Trophoblast cell (in vitro differentiated cells and primary cell): ENCODE data around the gene KCNJ15.

Source experiments
- DNase-seq, 2 donors: peaks; one replicate each; pipeline ENCODE4 v3.0.0-alpha.2; 2016
- H2AFZ ChIP-seq: 2 replicates; pipeline ENCODE4 v1.6.1; 2013; ENCODE audit warnings: low read length, moderate library complexity, mild to moderate bottlenecking; ENCODE audit not compliant: insufficient read depth, poor library complexity
- H2AK5ac ChIP-seq: 2 replicates; pipeline ENCODE4 v1.6.1; 2013; ENCODE audit warnings: mild to moderate bottlenecking, low read length
- H2BK120ac ChIP-seq: 2 replicates; pipeline ENCODE4 v1.6.1; 2013; ENCODE audit warnings: low read length, mild to moderate bottlenecking, moderate library complexity; ENCODE audit not compliant: insufficient read depth, poor library complexity
- H2BK12ac ChIP-seq: 2 replicates; pipeline ENCODE4 v1.6.1; 2013; ENCODE audit warnings: mild to moderate bottlenecking, low read length, moderate library complexity
- H2BK5ac ChIP-seq: 2 replicates; pipeline ENCODE4 v1.6.1; 2013; ENCODE audit warnings: low read length, low read depth, moderate library complexity, mild to moderate bottlenecking; ENCODE audit not compliant: poor library complexity
- H3K14ac ChIP-seq: 2 replicates; pipeline ENCODE4 v1.6.1; 2013; ENCODE audit warnings: mild to moderate bottlenecking, low read length
- H3K18ac ChIP-seq: 2 replicates; pipeline ENCODE4 v1.6.1; 2013; ENCODE audit warnings: mild to moderate bottlenecking, low read length
- H3K23ac ChIP-seq: 2 replicates; pipeline ENCODE4 v1.6.1; 2013; ENCODE audit warnings: low read length
- H3K27ac ChIP-seq: 2 replicates; pipeline ENCODE4 v1.5.1; 2013; ENCODE audit warnings: low read depth, mild to moderate bottlenecking, inconsistent platforms, low read length, moderate library complexity
- H3K27me3 ChIP-seq: 2 replicates; pipeline ENCODE4 v1.6.1; 2013; ENCODE audit warnings: inconsistent platforms, mild to moderate bottlenecking, low read length, moderate library complexity; ENCODE audit not compliant: insufficient read depth
- H3K36me3 ChIP-seq, 2 experiments: 1 replicate in 1 of 2; 2 replicates in 1 of 2; pipeline ENCODE4 v1.6.1; 2013; ENCODE audit warnings: low read length in 2 of 2, mild to moderate bottlenecking in 2 of 2, moderate library complexity in 1 of 2; ENCODE audit not compliant: insufficient read depth in 2 of 2, control insufficient read depth in 1 of 2
- H3K4ac ChIP-seq: 2 replicates; pipeline ENCODE4 v1.6.1; 2013; ENCODE audit warnings: low read depth, mild to moderate bottlenecking, low read length, moderate library complexity
- H3K4me1 ChIP-seq, 2 experiments: 1 replicate in 1 of 2; 2 replicates in 1 of 2; pipeline ENCODE4 v1.6.1; 2013; ENCODE audit warnings: low read length in 2 of 2, mild to moderate bottlenecking in 2 of 2, moderate library complexity in 1 of 2; ENCODE audit not compliant: insufficient read depth in 2 of 2, control insufficient read depth in 1 of 2
- H3K4me2 ChIP-seq: 2 replicates; pipeline ENCODE4 v1.6.1; 2013; ENCODE audit warnings: inconsistent platforms, mild to moderate bottlenecking, low read length, moderate library complexity
- H3K4me3 ChIP-seq: 2 replicates; pipeline ENCODE4 v1.5.1; 2013; ENCODE audit warnings: mild to moderate bottlenecking, low read depth, low read length, inconsistent platforms
- H3K79me1 ChIP-seq: one replicate; pipeline ENCODE4 v1.6.1; 2013; ENCODE audit warnings: low read length
- H3K79me2 ChIP-seq: 2 replicates; pipeline ENCODE4 v1.6.1; 2013; ENCODE audit warnings: low read length, mild to moderate bottlenecking; ENCODE audit not compliant: control insufficient read depth, insufficient read depth, poor library complexity
- H3K9ac ChIP-seq: 2 replicates; pipeline ENCODE4 v1.6.1; 2013; ENCODE audit warnings: mild to moderate bottlenecking, low read length
- H3K9me3 ChIP-seq: 2 replicates; pipeline ENCODE4 v1.6.1; 2013; ENCODE audit warnings: low read depth, mild to moderate bottlenecking, control low read depth, inconsistent platforms, low read length; ENCODE audit not compliant: insufficient read depth
- H4K12ac ChIP-seq: 2 replicates; pipeline ENCODE4 v1.6.1; 2013; ENCODE audit warnings: low read depth, mild to moderate bottlenecking, low read length, moderate library complexity
- H4K8ac ChIP-seq: 2 replicates; pipeline ENCODE4 v1.6.1; 2013; ENCODE audit warnings: low read depth, mild to moderate bottlenecking, low read length, moderate library complexity
- H4K91ac ChIP-seq: one replicate; pipeline ENCODE4 v1.6.1; 2013; ENCODE audit warnings: low read depth, mild to moderate bottlenecking, low read length, moderate library complexity
- WGBS: extraction: QIAGEN DNeasy Blood & Tissue Kit; methylation state at CpG from one replicate; pipeline ENCODE4 v1.1.7; 2013; ENCODE audit warnings: missing lambda C conversion rate; ENCODE audit not compliant: insufficient read length, insufficient coverage; ENCODE audit errors: extremely low coverage; 5-methylcytosine and 5-hydroxymethylcytosine counted together

Gene KCNJ15

DNA sequence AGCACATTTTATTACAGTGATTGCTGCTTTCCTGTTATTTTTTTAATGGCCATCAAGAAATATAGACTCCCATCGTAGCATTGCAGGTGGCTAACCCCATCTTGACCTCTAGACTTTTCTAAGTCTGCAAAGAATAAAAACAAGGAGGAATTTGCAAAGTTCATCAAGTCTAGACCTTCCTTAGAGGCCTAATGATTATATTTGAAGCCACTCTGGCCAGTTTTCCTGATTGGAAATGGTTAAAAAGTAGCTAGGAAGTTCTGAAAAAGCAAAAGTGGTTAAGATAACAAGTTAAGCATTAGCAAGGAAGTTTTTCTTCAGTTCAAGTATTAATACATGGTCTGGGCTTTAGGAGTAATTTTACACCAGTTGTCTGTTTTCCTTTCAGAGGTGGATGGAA is 16.7 kb upstream of the KCNJ15 start:
- H3K4ac ChIP-seq, result no peak overlapping the region
- no peak overlapping the region for H4K8ac ChIP-seq
- H3K27me3 ChIP-seq, result no peaks in the 10 kb centered on the region
- WGBS, result no CpG with 5 or more reads among the region's 1 CpG
- H3K36me3 ChIP-seq, result no peaks in the 10 kb centered on the region
- no peak overlapping the region for H3K14ac ChIP-seq
- H2AFZ ChIP-seq, result no peak overlapping the region
- H2AK5ac ChIP-seq, result no peak overlapping the region
- H2BK120ac ChIP-seq, result no peak overlapping the region
- H3K23ac ChIP-seq, result no peak overlapping the region
- H3K4me1 ChIP-seq, result peaks cover 8 to 17% of the 10 kb centered on the region in 2 experiments
- no peak overlapping the region for H3K18ac ChIP-seq
- H2BK12ac ChIP-seq, result no peak overlapping the region
- peaks cover 7% of the 10 kb centered on the region for H3K79me1 ChIP-seq
- peaks cover 2% of the 10 kb centered on the region for H3K9me3 ChIP-seq
- H3K27ac ChIP-seq, result no peak overlapping the region
- DNase-seq, result no peak
- H3K4me3 ChIP-seq, result no peak overlapping the region
- H3K4me2 ChIP-seq, result no peak overlapping the region
- no peak overlapping the region for H2BK5ac ChIP-seq
- H4K12ac ChIP-seq, result no peak overlapping the region
- no peak overlapping the region for H4K91ac ChIP-seq
- peaks cover 4% of the 10 kb centered on the region for H3K79me2 ChIP-seq
- H3K9ac ChIP-seq, result no peak overlapping the region

GRCh38 chr21:38241029-38241740 is 15.6 kb upstream of the KCNJ15 start:
- DNase-seq, result peak; percentile 72 to 90
- Histone ChIP-seq H2BK120ac (no peak overlapping the region), H4K12ac (no peak overlapping the region), H3K27ac (no peak overlapping the region), H2AFZ (no peak overlapping the region), H2BK5ac (no peak overlapping the region), H3K36me3 (no peaks in the 10 kb centered on the region), H3K4me2 (no peak overlapping the region), H3K4me1 (peaks cover 6 to 14% of the 10 kb centered on the region in 2 experiments), H3K9ac (no peak overlapping the region), H2AK5ac (no peak overlapping the region), H3K27me3 (no peaks in the 10 kb centered on the region), H3K4ac (no peak overlapping the region), H3K79me1 (peaks cover 4% of the 10 kb centered on the region), H4K91ac (no peak overlapping the region), H3K23ac (no peak overlapping the region), H3K9me3 (peaks cover 2% of the 10 kb centered on the region), H2BK12ac (no peak overlapping the region), H3K18ac (no peak overlapping the region), H3K79me2 (peaks cover 1% of the 10 kb centered on the region), H4K8ac (no peak overlapping the region), H3K14ac (no peak overlapping the region), H3K4me3 (no peak overlapping the region)
- WGBS, result no CpG with 5 or more reads among the region's 10 CpGs

DNA sequence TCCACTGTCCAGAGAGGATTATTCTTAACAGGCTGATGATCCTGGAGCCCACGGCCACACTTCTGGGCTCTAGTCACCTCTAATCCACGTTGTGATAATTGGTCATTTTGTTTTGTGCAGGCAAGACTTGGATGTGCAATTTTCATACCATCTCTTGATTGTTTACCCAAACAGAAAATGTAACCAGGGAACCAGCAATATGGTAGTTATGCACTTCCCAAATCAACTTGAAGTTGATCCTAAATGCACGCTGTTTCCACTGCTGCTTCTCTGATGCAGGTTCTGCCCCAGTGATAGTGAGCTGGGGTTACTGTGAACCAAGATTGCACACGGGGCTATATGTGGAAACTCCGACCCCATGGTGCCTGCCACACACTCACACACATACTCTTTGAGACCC is 14.7 kb upstream of the KCNJ15 start:
- no peak overlapping the region for H4K91ac ChIP-seq
- no peak overlapping the region for H3K23ac ChIP-seq
- no peak overlapping the region for H2AK5ac ChIP-seq
- no CpG with 5 or more reads among the region's 5 CpGs for WGBS
- no peak overlapping the region for H3K18ac ChIP-seq
- no peaks in the 10 kb centered on the region for H3K27me3 ChIP-seq
- peaks cover 2% of the 10 kb centered on the region for H3K9me3 ChIP-seq
- no peak overlapping the region for H2BK120ac ChIP-seq
- no peaks in the 10 kb centered on the region for H3K36me3 ChIP-seq
- no peak overlapping the region for H4K12ac ChIP-seq
- H3K4me3 ChIP-seq, result no peak overlapping the region
- peaks cover 6 to 12% of the 10 kb centered on the region in 2 experiments for H3K4me1 ChIP-seq
- no peak overlapping the region for H2BK12ac ChIP-seq
- H3K27ac ChIP-seq, result no peak overlapping the region
- no peak overlapping the region for H3K4ac ChIP-seq
- H2BK5ac ChIP-seq, result no peak overlapping the region
- peaks cover 1% of the 10 kb centered on the region for H3K79me2 ChIP-seq
- no peaks in the 10 kb centered on the region for H3K79me1 ChIP-seq
- no peak overlapping the region for H2AFZ ChIP-seq
- no peak overlapping the region for H4K8ac ChIP-seq
- H3K9ac ChIP-seq, result no peak overlapping the region
- DNase-seq, result peak; percentile 43 to 82
- no peak overlapping the region for H3K4me2 ChIP-seq
- no peak overlapping the region for H3K14ac ChIP-seq

DNA sequence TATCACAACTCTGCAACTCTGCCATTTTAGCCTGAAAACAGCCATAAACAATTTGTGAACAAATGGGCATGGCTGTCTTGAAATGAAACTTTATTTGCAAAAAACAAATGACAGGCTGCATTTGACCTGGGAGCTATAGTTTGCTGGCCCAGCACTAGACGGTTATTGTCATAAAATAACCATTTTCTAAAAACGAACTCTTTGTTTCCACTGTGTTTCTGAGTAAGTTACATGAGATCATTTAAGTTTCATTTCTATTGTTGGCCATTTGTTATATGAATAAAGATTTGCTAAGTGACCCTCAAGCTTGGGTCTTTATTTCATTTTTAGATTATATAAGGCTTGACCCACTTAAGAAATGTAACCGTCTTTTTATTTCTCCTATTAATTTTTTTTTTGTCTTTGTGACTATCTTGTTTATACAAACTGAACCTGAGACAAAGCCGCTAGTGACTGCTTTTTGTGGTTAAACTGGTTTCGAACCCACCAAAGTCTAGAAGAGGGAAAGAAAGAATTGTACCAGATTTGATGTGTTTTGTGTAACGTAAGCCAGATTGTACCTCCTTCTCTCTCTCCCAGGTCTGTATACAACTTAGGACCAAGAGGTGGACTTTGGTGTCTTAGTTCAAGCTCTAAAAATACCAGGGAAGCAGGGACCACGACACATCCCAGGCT is 12.9 kb upstream of the KCNJ15 start:
- H4K91ac ChIP-seq, result no peak overlapping the region
- no peak overlapping the region for H3K4me2 ChIP-seq
- no peak overlapping the region for H2BK120ac ChIP-seq
- H2BK5ac ChIP-seq, result no peak overlapping the region
- H3K79me1 ChIP-seq, result no peaks in the 10 kb centered on the region
- no peak for DNase-seq
- H3K4me3 ChIP-seq, result no peak overlapping the region
- no peaks in the 10 kb centered on the region for H3K27me3 ChIP-seq
- no peak overlapping the region for H3K27ac ChIP-seq
- no peak overlapping the region for H4K12ac ChIP-seq
- H3K18ac ChIP-seq, result no peak overlapping the region
- no peak overlapping the region for H2AFZ ChIP-seq
- no peak overlapping the region for H4K8ac ChIP-seq
- H3K23ac ChIP-seq, result no peak overlapping the region
- no peaks in the 10 kb centered on the region for H3K36me3 ChIP-seq
- WGBS, result no CpG with 5 or more reads among the region's 7 CpGs
- no peak overlapping the region for H2BK12ac ChIP-seq
- H3K14ac ChIP-seq, result no peak overlapping the region
- peaks cover 0 to 10% of the 10 kb centered on the region in 2 experiments for H3K4me1 ChIP-seq
- no peaks in the 10 kb centered on the region for H3K9me3 ChIP-seq
- H2AK5ac ChIP-seq, result no peak overlapping the region
- H3K79me2 ChIP-seq, result no peaks in the 10 kb centered on the region
- H3K9ac ChIP-seq, result no peak overlapping the region
- H3K4ac ChIP-seq, result no peak overlapping the region
